ENCODE data around the gene TEX28.

- TF ChIP-seq CTCF (conservative IDR thresholded peaks at IDR 0.05 in 1 of 2, IDR thresholded peaks at IDR 0.05 in 1 of 2; ENCODE audit: low read depth in 1 of 2, low read length in 2 of 2) (no peak), EZH2 (IDR thresholded peaks at IDR 0.05; ENCODE audit: low read length, missing control alignments) (no peak)
Measured at GRCh38 chrX:154315416-154315815, 20.5 kb upstream of the TEX28 start.
